ENCODE data around the gene PTPRS. TPM values are rescaled to one million over a fixed set of nuclear protein-coding genes. Genes with fewer than 3 reads are reported as not detected.
"Not testable (repeated sequence)": the region's sequence is repeated elsewhere in the genome, so short reads cannot be mapped to it uniquely, and the experiment has no call there.

Gene PTPRS
- polyA plus RNA-seq, 1 donor (not counting 4 experiments of a cell fraction or from before 2014, with no cell fraction given) = 2.5 TPM

DNA sequence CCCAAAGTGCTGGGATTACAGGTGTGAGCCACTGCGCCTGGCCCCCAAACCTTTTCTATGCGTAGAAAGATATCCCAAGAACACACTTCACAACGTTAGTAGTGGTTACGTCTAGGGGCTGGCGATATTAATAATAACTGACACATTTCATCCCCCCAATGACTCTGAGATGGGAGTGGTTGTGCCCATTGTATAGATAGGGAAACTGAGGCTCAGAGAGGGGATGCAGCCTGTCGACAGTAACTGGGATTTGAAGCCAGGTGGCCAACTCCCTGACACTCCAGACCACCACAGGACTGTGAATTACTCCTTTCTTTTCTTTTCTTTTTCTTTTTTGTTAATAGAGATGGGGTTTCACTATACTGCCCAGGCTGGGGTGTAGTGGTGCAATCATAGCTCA lies 25.3 kb upstream of the PTPRS start:
- TF ChIP-seq EZH2 (IDR thresholded peaks at IDR 0.05; ENCODE audit: low read length) = no peak
- TF ChIP-seq, protein P1, sequence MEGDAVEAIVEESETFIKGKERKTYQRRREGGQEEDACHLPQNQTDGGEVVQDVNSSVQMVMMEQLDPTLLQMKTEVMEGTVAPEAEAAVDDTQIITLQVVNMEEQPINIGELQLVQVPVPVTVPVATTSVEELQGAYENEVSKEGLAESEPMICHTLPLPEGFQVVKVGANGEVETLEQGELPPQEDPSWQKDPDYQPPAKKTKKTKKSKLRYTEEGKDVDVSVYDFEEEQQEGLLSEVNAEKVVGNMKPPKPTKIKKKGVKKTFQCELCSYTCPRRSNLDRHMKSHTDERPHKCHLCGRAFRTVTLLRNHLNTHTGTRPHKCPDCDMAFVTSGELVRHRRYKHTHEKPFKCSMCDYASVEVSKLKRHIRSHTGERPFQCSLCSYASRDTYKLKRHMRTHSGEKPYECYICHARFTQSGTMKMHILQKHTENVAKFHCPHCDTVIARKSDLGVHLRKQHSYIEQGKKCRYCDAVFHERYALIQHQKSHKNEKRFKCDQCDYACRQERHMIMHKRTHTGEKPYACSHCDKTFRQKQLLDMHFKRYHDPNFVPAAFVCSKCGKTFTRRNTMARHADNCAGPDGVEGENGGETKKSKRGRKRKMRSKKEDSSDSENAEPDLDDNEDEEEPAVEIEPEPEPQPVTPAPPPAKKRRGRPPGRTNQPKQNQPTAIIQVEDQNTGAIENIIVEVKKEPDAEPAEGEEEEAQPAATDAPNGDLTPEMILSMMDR (optimal IDR thresholded peaks at IDR 0.05 in 1 of 3, IDR thresholded peaks at IDR 0.05 in 1 of 3, conservative IDR thresholded peaks at IDR 0.05 in 1 of 3; ENCODE audit: extremely low read depth in 1 of 3, insufficient read depth in 2 of 3, low read length in 3 of 3) = no peak
- Histone ChIP-seq H3K27ac (ENCODE audit: control insufficient read depth, insufficient read depth, low read length) (no peak overlapping the region), H3K9ac (ENCODE audit: control insufficient read depth, extremely low read depth, insufficient read depth, low read length) (no peak overlapping the region), H2AFZ (ENCODE audit: control insufficient read depth, low read length) (no peak overlapping the region), H3K9me1 (ENCODE audit: control insufficient read depth, extremely low read depth, insufficient read depth, low read length) (no peaks in the 10 kb centered on the region), H3K4me2 (ENCODE audit: control insufficient read depth, extremely low read depth, insufficient read depth, low read depth, low read length) (no peak overlapping the region), H3K4me3 (ENCODE audit: control insufficient read depth in 2 of 3, extremely low read depth in 1 of 3, insufficient read depth in 2 of 3, low read depth in 1 of 3, low read length in 3 of 3) (no peak overlapping the region), H3K9me3 (ENCODE audit: control insufficient read depth, low read depth, low read length) (no peaks in the 10 kb centered on the region), H4K20me1 (ENCODE audit: control insufficient read depth, extremely low read depth, insufficient read depth, low read length) (no peaks in the 10 kb centered on the region), H3K79me2 (ENCODE audit: control insufficient read depth, insufficient read depth, low read length) (no peaks in the 10 kb centered on the region), H3K27me3 (ENCODE audit: control insufficient read depth, extremely low read depth, insufficient read depth, low read length) (peaks cover 3% of the 10 kb centered on the region), H3K4me1 (ENCODE audit: control insufficient read depth, extremely low read depth, insufficient read depth, low read length) (no peaks in the 10 kb centered on the region), H3K36me3 (ENCODE audit: control insufficient read depth in 2 of 2, extremely low read depth in 1 of 2, insufficient read depth in 2 of 2, low read length in 2 of 2) (no peaks in the 10 kb centered on the region)
- DNase-seq (ENCODE audit: low read depth, low spot score) = no peak
- no peak for FAIRE-seq
- dilution Hi-C loops (cut with MboI; ENCODE audit: extremely low pct_ligation_motif_present, low sequenced_read_pairs) = no loop called here

DNA sequence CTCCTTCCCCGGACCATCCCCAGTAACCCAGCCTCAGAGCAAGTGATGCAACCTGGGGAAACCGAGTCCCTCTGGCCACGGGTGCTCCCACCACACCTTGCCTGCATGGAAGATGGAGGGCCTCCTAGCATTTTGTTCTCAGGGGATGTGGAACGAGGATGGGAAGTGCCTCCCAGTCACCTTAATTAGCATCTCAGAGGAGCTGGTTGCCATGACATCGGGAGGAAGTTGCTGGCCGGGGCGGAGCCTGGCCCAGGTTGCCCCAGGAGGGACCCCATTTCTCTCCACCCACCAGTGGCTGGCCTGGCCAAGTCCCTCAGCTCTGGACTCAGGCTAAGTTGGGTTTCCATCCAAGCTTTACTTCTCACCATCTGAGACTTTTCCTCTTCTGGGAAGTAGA lies 24.1 kb upstream of the PTPRS start:
- dilution Hi-C loops (cut with MboI; ENCODE audit: extremely low pct_ligation_motif_present, low sequenced_read_pairs) = no loop called here
- FAIRE-seq (no peak), DNase-seq (ENCODE audit: low read depth, low spot score) (no peak)
- Histone ChIP-seq H3K4me3 (ENCODE audit: control insufficient read depth in 2 of 3, extremely low read depth in 1 of 3, insufficient read depth in 2 of 3, low read depth in 1 of 3, low read length in 3 of 3) (no peak overlapping the region), H4K20me1 (ENCODE audit: control insufficient read depth, extremely low read depth, insufficient read depth, low read length) (no peaks in the 10 kb centered on the region), H3K9me1 (ENCODE audit: control insufficient read depth, extremely low read depth, insufficient read depth, low read length) (no peaks in the 10 kb centered on the region), H3K4me1 (ENCODE audit: control insufficient read depth, extremely low read depth, insufficient read depth, low read length) (no peaks in the 10 kb centered on the region), H3K36me3 (ENCODE audit: control insufficient read depth in 2 of 2, extremely low read depth in 1 of 2, insufficient read depth in 2 of 2, low read length in 2 of 2) (no peaks in the 10 kb centered on the region), H3K27me3 (ENCODE audit: control insufficient read depth, extremely low read depth, insufficient read depth, low read length) (peaks cover 3% of the 10 kb centered on the region), H3K9ac (ENCODE audit: control insufficient read depth, extremely low read depth, insufficient read depth, low read length) (no peak overlapping the region), H3K79me2 (ENCODE audit: control insufficient read depth, insufficient read depth, low read length) (no peaks in the 10 kb centered on the region), H3K9me3 (ENCODE audit: control insufficient read depth, low read depth, low read length) (no peaks in the 10 kb centered on the region), H3K27ac (ENCODE audit: control insufficient read depth, insufficient read depth, low read length) (no peak overlapping the region), H2AFZ (ENCODE audit: control insufficient read depth, low read length) (no peak overlapping the region), H3K4me2 (ENCODE audit: control insufficient read depth, extremely low read depth, insufficient read depth, low read depth, low read length) (no peak overlapping the region)
- no peak for TF ChIP-seq EZH2 (IDR thresholded peaks at IDR 0.05; ENCODE audit: low read length)
- TF ChIP-seq, protein P1 (optimal IDR thresholded peaks at IDR 0.05 in 1 of 3, IDR thresholded peaks at IDR 0.05 in 1 of 3, conservative IDR thresholded peaks at IDR 0.05 in 1 of 3; ENCODE audit: extremely low read depth in 1 of 3, insufficient read depth in 2 of 3, low read length in 3 of 3) = no peak

DNA sequence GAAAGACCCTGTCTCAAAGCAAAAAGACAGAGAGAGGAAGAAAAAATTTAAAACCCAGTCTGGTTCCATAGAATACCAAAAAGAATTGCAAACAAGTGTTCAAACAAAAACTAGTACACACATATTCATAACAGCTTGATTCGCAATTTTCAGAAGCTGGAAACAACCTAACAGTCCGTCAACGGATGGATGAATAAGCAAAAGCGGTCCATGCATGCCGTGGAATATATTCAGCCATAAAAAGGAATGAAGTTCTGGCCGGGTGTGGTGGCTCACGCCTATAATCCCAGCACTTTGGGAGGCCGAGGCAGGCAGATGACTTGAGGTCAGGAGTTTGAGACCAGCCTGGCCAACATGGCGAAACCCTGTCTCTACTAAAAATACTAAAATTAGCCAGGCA lies 21.2 kb upstream of the PTPRS start:
- dilution Hi-C loops (cut with MboI; ENCODE audit: extremely low pct_ligation_motif_present, low sequenced_read_pairs); H3K9ac ChIP-seq (ENCODE audit: control insufficient read depth, extremely low read depth, insufficient read depth, low read length); FAIRE-seq: not testable (repeated sequence)

More for the DNA sequence above, 21.2 kb upstream of the PTPRS start:
- not testable (repeated sequence) for H3K4me3 ChIP-seq (ENCODE audit: control insufficient read depth in 2 of 3, extremely low read depth in 1 of 3, insufficient read depth in 2 of 3, low read depth in 1 of 3, low read length in 3 of 3); H3K9me1 ChIP-seq (ENCODE audit: control insufficient read depth, extremely low read depth, insufficient read depth, low read length); H4K20me1 ChIP-seq (ENCODE audit: control insufficient read depth, extremely low read depth, insufficient read depth, low read length); H3K79me2 ChIP-seq (ENCODE audit: control insufficient read depth, insufficient read depth, low read length); H2AFZ ChIP-seq (ENCODE audit: control insufficient read depth, low read length); DNase-seq (ENCODE audit: low read depth, low spot score); H3K36me3 ChIP-seq (ENCODE audit: control insufficient read depth in 2 of 2, extremely low read depth in 1 of 2, insufficient read depth in 2 of 2, low read length in 2 of 2); H3K27me3 ChIP-seq (ENCODE audit: control insufficient read depth, extremely low read depth, insufficient read depth, low read length); H3K27ac ChIP-seq (ENCODE audit: control insufficient read depth, insufficient read depth, low read length); H3K4me1 ChIP-seq (ENCODE audit: control insufficient read depth, extremely low read depth, insufficient read depth, low read length); H3K4me2 ChIP-seq (ENCODE audit: control insufficient read depth, extremely low read depth, insufficient read depth, low read depth, low read length); H3K9me3 ChIP-seq (ENCODE audit: control insufficient read depth, low read depth, low read length)

Measured in keratinocyte (primary cell).